ENCODE results near the gene RAB36. TPM values are rescaled to one million over a fixed set of nuclear protein-coding genes. Genes with fewer than 3 reads are reported as not detected.

The RAB36 gene
- total RNA-seq, 1 donor from 2014 or later = 2.9 TPM

GRCh38 chr22:23205339-23206049, 60.2 kb downstream of the RAB36 start:
- peaks cover 4% of the 10 kb centered on the region for H3K36me3 Mint-ChIP-seq (ENCODE audit: low read depth)
- H3K4me3 Mint-ChIP-seq (ENCODE audit: unreplicated experiment) = no peak overlapping the region
- DNase-seq (ENCODE audit: low spot score) = no peak
- no peaks in the 10 kb centered on the region for H3K27me3 Mint-ChIP-seq (ENCODE audit: low read depth)
- no peaks in the 10 kb centered on the region for H3K9me3 Mint-ChIP-seq (ENCODE audit: low read depth)
- H3K4me1 Mint-ChIP-seq (ENCODE audit: low read depth) = peaks cover 4% of the 10 kb centered on the region
- TF ChIP-seq, protein P1, sequence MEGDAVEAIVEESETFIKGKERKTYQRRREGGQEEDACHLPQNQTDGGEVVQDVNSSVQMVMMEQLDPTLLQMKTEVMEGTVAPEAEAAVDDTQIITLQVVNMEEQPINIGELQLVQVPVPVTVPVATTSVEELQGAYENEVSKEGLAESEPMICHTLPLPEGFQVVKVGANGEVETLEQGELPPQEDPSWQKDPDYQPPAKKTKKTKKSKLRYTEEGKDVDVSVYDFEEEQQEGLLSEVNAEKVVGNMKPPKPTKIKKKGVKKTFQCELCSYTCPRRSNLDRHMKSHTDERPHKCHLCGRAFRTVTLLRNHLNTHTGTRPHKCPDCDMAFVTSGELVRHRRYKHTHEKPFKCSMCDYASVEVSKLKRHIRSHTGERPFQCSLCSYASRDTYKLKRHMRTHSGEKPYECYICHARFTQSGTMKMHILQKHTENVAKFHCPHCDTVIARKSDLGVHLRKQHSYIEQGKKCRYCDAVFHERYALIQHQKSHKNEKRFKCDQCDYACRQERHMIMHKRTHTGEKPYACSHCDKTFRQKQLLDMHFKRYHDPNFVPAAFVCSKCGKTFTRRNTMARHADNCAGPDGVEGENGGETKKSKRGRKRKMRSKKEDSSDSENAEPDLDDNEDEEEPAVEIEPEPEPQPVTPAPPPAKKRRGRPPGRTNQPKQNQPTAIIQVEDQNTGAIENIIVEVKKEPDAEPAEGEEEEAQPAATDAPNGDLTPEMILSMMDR (IDR thresholded peaks at IDR 0.05) = no peak
- H3K27ac Mint-ChIP-seq (ENCODE audit: unreplicated experiment) = no peak overlapping the region

DNA sequence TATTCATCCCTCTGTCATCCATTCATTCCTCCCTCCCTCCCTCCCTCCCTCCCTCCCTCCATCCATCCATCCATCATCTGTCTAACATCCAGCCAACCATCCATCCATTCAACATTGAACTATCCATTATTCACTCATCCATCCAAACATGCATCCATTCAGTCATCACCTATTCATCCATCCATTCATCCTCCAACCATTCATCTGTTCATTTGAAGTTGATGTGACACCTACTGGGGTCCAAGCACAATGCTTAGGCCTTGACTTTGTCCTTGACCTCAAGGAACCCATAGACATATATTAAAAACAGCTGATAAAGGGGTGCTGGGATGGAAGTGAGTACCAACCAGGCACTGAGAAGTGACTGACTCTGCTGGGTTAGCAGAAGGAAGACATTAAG, 61.6 kb downstream of the RAB36 start:
- Mint-ChIP-seq H3K4me1 (ENCODE audit: low read depth) (peaks cover 10% of the 10 kb centered on the region), H3K9me3 (ENCODE audit: low read depth) (no peaks in the 10 kb centered on the region), H3K36me3 (ENCODE audit: low read depth) (peaks cover 4% of the 10 kb centered on the region), H3K4me3 (ENCODE audit: unreplicated experiment) (no peak overlapping the region), H3K27ac (ENCODE audit: unreplicated experiment) (no peak overlapping the region), H3K27me3 (ENCODE audit: low read depth) (no peaks in the 10 kb centered on the region)
- TF ChIP-seq, protein P1 (IDR thresholded peaks at IDR 0.05) = no peak
- DNase-seq (ENCODE audit: low spot score) = no peak

- H3K27ac Mint-ChIP-seq (ENCODE audit: unreplicated experiment) = no peak overlapping the region
- no peak for DNase-seq (ENCODE audit: low spot score)
- H3K36me3 Mint-ChIP-seq (ENCODE audit: low read depth) = peaks cover 4% of the 10 kb centered on the region
- no peaks in the 10 kb centered on the region for H3K27me3 Mint-ChIP-seq (ENCODE audit: low read depth)
- H3K4me3 Mint-ChIP-seq (ENCODE audit: unreplicated experiment) = no peak overlapping the region
- no peaks in the 10 kb centered on the region for H3K9me3 Mint-ChIP-seq (ENCODE audit: low read depth)
- peaks cover 10% of the 10 kb centered on the region for H3K4me1 Mint-ChIP-seq (ENCODE audit: low read depth)
- TF ChIP-seq, protein P1 (IDR thresholded peaks at IDR 0.05) = no peak
These were observed 62.6 kb downstream of the RAB36 start for GRCh38 chr22:23207729-23208393.

- no peak for DNase-seq (ENCODE audit: low spot score)
- Mint-ChIP-seq H3K9me3 (ENCODE audit: low read depth) (no peaks in the 10 kb centered on the region), H3K36me3 (ENCODE audit: low read depth) (peaks cover 4% of the 10 kb centered on the region), H3K27ac (ENCODE audit: unreplicated experiment) (no peak overlapping the region), H3K4me3 (ENCODE audit: unreplicated experiment) (no peak overlapping the region), H3K27me3 (ENCODE audit: low read depth) (no peaks in the 10 kb centered on the region), H3K4me1 (ENCODE audit: low read depth) (peaks cover 10% of the 10 kb centered on the region)
- TF ChIP-seq, protein P1 (IDR thresholded peaks at IDR 0.05) = no peak
These were observed 65.3 kb downstream of the RAB36 start for GRCh38 chr22:23210428-23211170.

DNA sequence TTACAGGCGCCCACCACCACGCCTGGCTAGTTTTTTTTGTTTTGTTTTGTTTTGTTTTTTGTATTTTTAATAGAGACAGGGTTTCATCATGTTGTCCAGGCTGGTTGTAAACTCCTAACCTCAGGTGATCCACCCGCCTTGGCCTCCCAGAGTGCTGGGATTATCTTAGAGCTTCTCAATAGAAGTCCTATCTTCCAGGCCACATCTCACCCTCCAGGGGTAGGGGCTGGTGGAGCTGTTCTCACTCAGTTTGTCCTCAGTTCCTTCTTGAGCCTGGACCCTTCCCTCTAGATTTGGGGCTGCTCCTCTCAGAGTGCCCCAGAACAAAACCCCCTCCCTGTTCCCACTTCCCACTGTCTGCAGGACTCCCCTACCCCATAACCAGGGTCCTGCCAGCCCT, 66.3 kb downstream of the RAB36 start:
- TF ChIP-seq, protein P1 (IDR thresholded peaks at IDR 0.05) = no peak
- no peak for DNase-seq (ENCODE audit: low spot score)
- no peaks in the 10 kb centered on the region for H3K27me3 Mint-ChIP-seq (ENCODE audit: low read depth)
- no peaks in the 10 kb centered on the region for H3K9me3 Mint-ChIP-seq (ENCODE audit: low read depth)
- H3K36me3 Mint-ChIP-seq (ENCODE audit: low read depth) = peaks cover 3% of the 10 kb centered on the region
- H3K4me1 Mint-ChIP-seq (ENCODE audit: low read depth) = peaks cover 15% of the 10 kb centered on the region
- no peak overlapping the region for H3K27ac Mint-ChIP-seq (ENCODE audit: unreplicated experiment)
- no peak overlapping the region for H3K4me3 Mint-ChIP-seq (ENCODE audit: unreplicated experiment)
